ENCODE results near the gene CACNA1D.

The CACNA1D gene

GRCh38 chr3:53617893-53618523 lies 123.6 kb downstream of the CACNA1D start:
- peak; percentile 68 for DNase-seq

GRCh38 chr3:53618524-53618906 lies 124.1 kb downstream of the CACNA1D start:
- no peak for DNase-seq

- DNase-seq: no peak
These were observed 124.5 kb downstream of the CACNA1D start for GRCh38 chr3:53618936-53619335.

- no peak for DNase-seq
These were observed 129.8 kb downstream of the CACNA1D start for GRCh38 chr3:53624061-53624857.

GRCh38 chr3:53626876-53627275 lies 132.5 kb downstream of the CACNA1D start:
- DNase-seq: no peak

GRCh38 chr3:53628536-53629401 lies 134.4 kb downstream of the CACNA1D start:
- no peak for DNase-seq

GRCh38 chr3:53629402-53629723 lies 135.0 kb downstream of the CACNA1D start:
- DNase-seq: no peak

GRCh38 chr3:53630547-53630946 lies 136.1 kb downstream of the CACNA1D start:
- no peak for DNase-seq

- DNase-seq: no peak
These were observed 138.9 kb downstream of the CACNA1D start for GRCh38 chr3:53633197-53633787.

- DNase-seq: no peak
These were observed 140.6 kb downstream of the CACNA1D start for GRCh38 chr3:53635041-53635440.

GRCh38 chr3:53638806-53639205 lies 144.4 kb downstream of the CACNA1D start:
- peak; percentile 13 for DNase-seq

- DNase-seq: no peak
These were observed 147.0 kb downstream of the CACNA1D start for GRCh38 chr3:53641397-53641796.

GRCh38 chr3:53642211-53642610 lies 147.8 kb downstream of the CACNA1D start:
- no peak for DNase-seq

GRCh38 chr3:53643757-53644156 lies 149.3 kb downstream of the CACNA1D start:
- no peak for DNase-seq

- no peak for DNase-seq
These were observed 151.3 kb downstream of the CACNA1D start for GRCh38 chr3:53645754-53646153.

- no peak for DNase-seq
These were observed 152.3 kb downstream of the CACNA1D start for GRCh38 chr3:53646723-53647122.

- DNase-seq: no peak
These were observed 155.4 kb downstream of the CACNA1D start for GRCh38 chr3:53649816-53650215.

- no peak for DNase-seq
These were observed 156.0 kb downstream of the CACNA1D start for GRCh38 chr3:53650424-53650823.

- no peak for DNase-seq
These were observed 156.7 kb downstream of the CACNA1D start for GRCh38 chr3:53650928-53651661.

GRCh38 chr3:53651927-53652326 lies 157.5 kb downstream of the CACNA1D start:
- no peak for DNase-seq

- no peak for DNase-seq
These were observed 163.2 kb downstream of the CACNA1D start for GRCh38 chr3:53657651-53658050.

GRCh38 chr3:53658613-53659193 lies 164.3 kb downstream of the CACNA1D start:
- DNase-seq: no peak

Data from RPMI8226 (cell line).